ENCODE results near the gene SPNS2.

The SPNS2 gene

GRCh38 chr17:4536259-4536741, 37.6 kb downstream of the SPNS2 start:
- TF ChIP-seq SNAI2 (CRISPR knock-in tag; IDR thresholded peaks at IDR 0.05) (no peak), BACH2 (CRISPR knock-in tag; IDR thresholded peaks at IDR 0.05; ENCODE audit: borderline replicate concordance) (no peak)
- no peak for ATAC-seq

- no peak for ATAC-seq
These were observed 38.2 kb downstream of the SPNS2 start for GRCh38 chr17:4536742-4537411.

GRCh38 chr17:4537451-4538235, 39.0 kb downstream of the SPNS2 start:
- TF ChIP-seq BACH2 (CRISPR knock-in tag; IDR thresholded peaks at IDR 0.05; ENCODE audit: borderline replicate concordance) (no peak), ZFP30 (CRISPR knock-in tag; IDR thresholded peaks at IDR 0.05) (no peak), CREB5 (CRISPR knock-in tag; IDR thresholded peaks at IDR 0.05; ENCODE audit: low read depth) (no peak)
- no peak for ATAC-seq

More at GRCh38 chr17:4536742-4537411, 38.2 kb downstream of the SPNS2 start:
- no peak for TF ChIP-seq ZFP30 (CRISPR knock-in tag; IDR thresholded peaks at IDR 0.05)
- TF ChIP-seq SNAI2 (CRISPR knock-in tag; IDR thresholded peaks at IDR 0.05): no peak
- no peak for TF ChIP-seq RARB (CRISPR knock-in tag; IDR thresholded peaks at IDR 0.05)
- no peak for TF ChIP-seq ZNF565 (CRISPR knock-in tag; conservative IDR thresholded peaks at IDR 0.05; ENCODE audit: low read depth)
- no peak for TF ChIP-seq OSR1 (CRISPR knock-in tag; IDR thresholded peaks at IDR 0.05)
- TF ChIP-seq PATZ1 (CRISPR knock-in tag; IDR thresholded peaks at IDR 0.05; ENCODE audit: borderline replicate concordance): no peak
- TF ChIP-seq ARNTL (CRISPR knock-in tag; IDR thresholded peaks at IDR 0.05; ENCODE audit: borderline replicate concordance, low read depth): no peak
- TF ChIP-seq CREB5 (CRISPR knock-in tag; IDR thresholded peaks at IDR 0.05; ENCODE audit: low read depth): no peak
- no peak for TF ChIP-seq GLIS3 (CRISPR knock-in tag; IDR thresholded peaks at IDR 0.05)
- no peak for TF ChIP-seq POU6F1 (CRISPR knock-in tag; IDR thresholded peaks at IDR 0.05; ENCODE audit: borderline replicate concordance, low read depth)

GRCh38 chr17:4538236-4539002, 39.7 kb downstream of the SPNS2 start:
- TF ChIP-seq ZFP30 (CRISPR knock-in tag; IDR thresholded peaks at IDR 0.05) (no peak), OSR1 (CRISPR knock-in tag; IDR thresholded peaks at IDR 0.05) (no peak), CREB5 (CRISPR knock-in tag; IDR thresholded peaks at IDR 0.05; ENCODE audit: low read depth) (no peak)
- ATAC-seq: no peak

GRCh38 chr17:4539025-4539424, 40.3 kb downstream of the SPNS2 start:
- TF ChIP-seq OSR1 (CRISPR knock-in tag; IDR thresholded peaks at IDR 0.05) (no peak), CSRNP3 (CRISPR knock-in tag; IDR thresholded peaks at IDR 0.05) (no peak), PATZ1 (CRISPR knock-in tag; IDR thresholded peaks at IDR 0.05; ENCODE audit: borderline replicate concordance) (no peak), PPARA (CRISPR knock-in tag; IDR thresholded peaks at IDR 0.05; ENCODE audit: borderline replicate concordance) (no peak), ESRRG (CRISPR knock-in tag; IDR thresholded peaks at IDR 0.05) (no peak), BACH2 (CRISPR knock-in tag; IDR thresholded peaks at IDR 0.05; ENCODE audit: borderline replicate concordance) (no peak), ZC3H10 (CRISPR knock-in tag; IDR thresholded peaks at IDR 0.05) (no peak), ISL1 (CRISPR knock-in tag; IDR thresholded peaks at IDR 0.05) (no peak), CREB5 (CRISPR knock-in tag; IDR thresholded peaks at IDR 0.05; ENCODE audit: low read depth) (no peak), SNAI2 (CRISPR knock-in tag; IDR thresholded peaks at IDR 0.05) (no peak), CSDC2 (CRISPR knock-in tag; IDR thresholded peaks at IDR 0.05) (no peak)
- no peak for ATAC-seq
